Measurements from ENCODE around the gene CSNK1G2.

Gene CSNK1G2

GRCh38 chr19:2027361-2027760 is 86.4 kb downstream of the CSNK1G2 start:
- DNase-seq = no peak
